Neuronal stem cell (in vitro differentiated cells): ENCODE data around the gene PSMF1.

Source experiments
- DNase-seq: peaks from one replicate; pipeline ENCODE4 v3.0.0-alpha.2; 2013; ENCODE audit warnings: low spot score
- H2AFZ ChIP-seq: one replicate; pipeline ENCODE4 v1.6.1; 2013; ENCODE audit warnings: mild to moderate bottlenecking, low read length, inconsistent platforms
- H2AK5ac ChIP-seq: 2 replicates; pipeline ENCODE4 v1.6.1; 2013; ENCODE audit warnings: low read depth, mild to moderate bottlenecking, inconsistent platforms, low read length, moderate library complexity, mixed read lengths
- H2BK120ac ChIP-seq: 2 replicates; pipeline ENCODE4 v1.6.1; 2013; ENCODE audit warnings: low read depth, mild to moderate bottlenecking, inconsistent platforms, low read length, moderate library complexity, mixed read lengths
- H2BK12ac ChIP-seq: one replicate; pipeline ENCODE4 v1.6.1; 2013; ENCODE audit warnings: low read length, inconsistent platforms
- H2BK15ac ChIP-seq: 2 replicates; pipeline ENCODE4 v1.6.1; 2013; ENCODE audit warnings: mild to moderate bottlenecking, low read length, inconsistent platforms, mixed read lengths
- H2BK5ac ChIP-seq: one replicate; pipeline ENCODE4 v1.6.1; 2013; ENCODE audit warnings: inconsistent platforms, mild to moderate bottlenecking, low read length, moderate library complexity
- H3K14ac ChIP-seq: one replicate; pipeline ENCODE4 v1.6.1; 2013; ENCODE audit warnings: low read length, inconsistent platforms
- H3K18ac ChIP-seq: 2 replicates; pipeline ENCODE4 v1.6.1; 2013; ENCODE audit warnings: low read length, inconsistent platforms
- H3K23ac ChIP-seq: 2 replicates; pipeline ENCODE4 v1.6.1; 2013; ENCODE audit warnings: low read depth, mild to moderate bottlenecking, mixed read lengths, low read length, inconsistent platforms; ENCODE audit not compliant: poor library complexity
- H3K27ac ChIP-seq: replicated peaks from 3 replicates; pipeline ENCODE4 v1.5.1; 2013; ENCODE audit warnings: low read length, inconsistent platforms
- H3K27me3 ChIP-seq, 3 experiments: 2 replicates each; pipeline ENCODE4 v1.6.1; 2013; ENCODE audit warnings: low read length in 3 of 3, mild to moderate bottlenecking in 2 of 3, inconsistent platforms in 1 of 3, low read depth in 1 of 3, mixed read lengths in 1 of 3, moderate library complexity in 1 of 3; ENCODE audit not compliant: control insufficient read depth in 3 of 3, insufficient read depth in 3 of 3
- H3K36me3 ChIP-seq, 2 donors: replicated peaks in 1 of 2; 2 replicates each; pipeline ENCODE4 v1.6.1; 2013; ENCODE audit warnings: low read length in 2 of 2; ENCODE audit not compliant: control insufficient read depth in 2 of 2, insufficient read depth in 2 of 2
- H3K4ac ChIP-seq: 2 replicates; pipeline ENCODE4 v1.6.1; 2013; ENCODE audit warnings: inconsistent platforms, mild to moderate bottlenecking, low read length, moderate library complexity
- H3K4me1 ChIP-seq, 2 donors: 1 replicate in 1 of 2; 2 replicates in 1 of 2; pipeline ENCODE4 v1.6.1; 2013; ENCODE audit warnings: low read length in 2 of 2, low read depth in 1 of 2; ENCODE audit not compliant: control insufficient read depth in 2 of 2, insufficient read depth in 1 of 2
- H3K4me2 ChIP-seq: one replicate; pipeline ENCODE4 v1.6.1; 2013; ENCODE audit warnings: mild to moderate bottlenecking, low read length, inconsistent platforms; ENCODE audit not compliant: insufficient read depth, poor library complexity, severe bottlenecking
- H3K4me3 ChIP-seq, 2 donors: 2 replicates each; pipeline ENCODE4 v1.5.1; 2013; ENCODE audit warnings: low read length in 2 of 2, mild to moderate bottlenecking in 2 of 2, inconsistent platforms in 1 of 2, moderate library complexity in 1 of 2
- H3K79me1 ChIP-seq: one replicate; pipeline ENCODE4 v1.6.1; 2013; ENCODE audit warnings: low read depth, mild to moderate bottlenecking, inconsistent platforms, low read length, moderate library complexity
- H3K9ac ChIP-seq: one replicate; pipeline ENCODE4 v1.6.1; 2013; ENCODE audit warnings: mild to moderate bottlenecking, low read depth, low read length, inconsistent platforms; ENCODE audit not compliant: poor library complexity
- H3K9me3 ChIP-seq, 2 donors: replicated peaks in 1 of 2; 2 replicates each; pipeline versions ENCODE3 to v1.6.1; 2013; ENCODE audit warnings: low read length in 2 of 2, mild to moderate bottlenecking in 2 of 2, inconsistent platforms in 1 of 2, low read depth in 1 of 2, mixed read lengths in 1 of 2, moderate library complexity in 1 of 2; ENCODE audit not compliant: control insufficient read depth in 2 of 2, insufficient read depth in 1 of 2
- H4K8ac ChIP-seq: one replicate; pipeline ENCODE4 v1.6.1; 2013; ENCODE audit warnings: low read depth, mild to moderate bottlenecking, inconsistent platforms, low read length, moderate library complexity
- H4K91ac ChIP-seq: one replicate; pipeline ENCODE4 v1.6.1; 2013; ENCODE audit warnings: low read length, low read depth, mild to moderate bottlenecking, inconsistent platforms; ENCODE audit not compliant: poor library complexity
- WGBS, 2 donors: extraction: QIAGEN DNeasy Blood & Tissue Kit; methylation state at CpG; one replicate each; pipeline ENCODE4 v1.1.7; 2013; ENCODE audit warnings: missing lambda C conversion rate in 2 of 2, mixed read lengths in 1 of 2; ENCODE audit not compliant: insufficient read length in 2 of 2, insufficient replicate concordance in 1 of 2; ENCODE audit errors: extremely low coverage in 2 of 2; 5-methylcytosine and 5-hydroxymethylcytosine counted together

Gene PSMF1

GRCh38 chr20:1195226-1195625, 76.8 kb downstream of the PSMF1 start:
- no CpG with 5 or more reads among the region's 1 CpG for WGBS, 2 donors
- no peak overlapping the region for H3K4me2 ChIP-seq
- H2BK120ac ChIP-seq = no peak overlapping the region
- no peak overlapping the region for H2AK5ac ChIP-seq
- no peak overlapping the region for H2BK12ac ChIP-seq
- H3K18ac ChIP-seq = no peak overlapping the region
- H4K8ac ChIP-seq = no peak overlapping the region
- H3K14ac ChIP-seq = no peak overlapping the region
- no peak overlapping the region for H3K4me3 ChIP-seq
- H3K9ac ChIP-seq = no peak overlapping the region
- peaks cover 0 to 9% (median 0%) of the 10 kb centered on the region in 3 experiments for H3K27me3 ChIP-seq
- H3K9me3 ChIP-seq = no peaks in the 10 kb centered on the region
- no peak overlapping the region for H3K27ac ChIP-seq
- H3K4ac ChIP-seq = no peak overlapping the region
- H2BK15ac ChIP-seq = no peak overlapping the region
- H2AFZ ChIP-seq = no peak overlapping the region
- H3K79me1 ChIP-seq = no peaks in the 10 kb centered on the region
- H4K91ac ChIP-seq = no peak overlapping the region
- H2BK5ac ChIP-seq = no peak overlapping the region
- H3K4me1 ChIP-seq = no peaks in the 10 kb centered on the region
- H3K36me3 ChIP-seq = no peaks in the 10 kb centered on the region
- H3K23ac ChIP-seq = no peak overlapping the region
- DNase-seq = no peak

GRCh38 chr20:1196634-1197033, 78.2 kb downstream of the PSMF1 start:
- Histone ChIP-seq H3K9ac (no peak overlapping the region), H2BK12ac (no peak overlapping the region), H3K4me2 (no peak overlapping the region), H3K27ac (no peak overlapping the region), H3K18ac (no peak overlapping the region), H2AFZ (no peak overlapping the region), H3K9me3 (no peaks in the 10 kb centered on the region), H3K23ac (no peak overlapping the region), H3K4me1 (no peaks in the 10 kb centered on the region), H2AK5ac (no peak overlapping the region), H2BK120ac (no peak overlapping the region), H2BK15ac (no peak overlapping the region), H3K79me1 (no peaks in the 10 kb centered on the region), H3K4me3 (no peak overlapping the region), H3K36me3 (no peaks in the 10 kb centered on the region), H3K27me3 (peaks cover 0 to 9% (median 0%) of the 10 kb centered on the region in 3 experiments), H3K4ac (no peak overlapping the region), H4K8ac (no peak overlapping the region), H3K14ac (no peak overlapping the region), H4K91ac (no peak overlapping the region), H2BK5ac (no peak overlapping the region)
- no peak for DNase-seq
- WGBS, 2 donors = no CpG with 5 or more reads among the region's 2 CpGs

- peaks cover 0 to 9% (median 0%) of the 10 kb centered on the region in 3 experiments for H3K27me3 ChIP-seq
- no peak for DNase-seq
- H3K14ac ChIP-seq = no peak overlapping the region
- no peak overlapping the region for H3K18ac ChIP-seq
- H2AK5ac ChIP-seq = no peak overlapping the region
- H3K4me3 ChIP-seq = no peak overlapping the region
- H2BK12ac ChIP-seq = no peak overlapping the region
- no peak overlapping the region for H3K4ac ChIP-seq
- H2BK15ac ChIP-seq = no peak overlapping the region
- no peak overlapping the region for H4K91ac ChIP-seq
- no peak overlapping the region for H2AFZ ChIP-seq
- H3K4me2 ChIP-seq = no peak overlapping the region
- no peak overlapping the region for H2BK5ac ChIP-seq
- H3K4me1 ChIP-seq = no peaks in the 10 kb centered on the region
- WGBS, 2 donors = no CpG with 5 or more reads among the region's 7 CpGs
- no peak overlapping the region for H3K27ac ChIP-seq
- H3K9ac ChIP-seq = no peak overlapping the region
- no peak overlapping the region for H4K8ac ChIP-seq
- H3K79me1 ChIP-seq = no peaks in the 10 kb centered on the region
- no peak overlapping the region for H2BK120ac ChIP-seq
- H3K9me3 ChIP-seq = no peaks in the 10 kb centered on the region
- no peak overlapping the region for H3K23ac ChIP-seq
- H3K36me3 ChIP-seq = no peaks in the 10 kb centered on the region
Observed at GRCh38 chr20:1197801-1198200, 79.4 kb downstream of the PSMF1 start.

- peaks cover 0 to 9% (median 0%) of the 10 kb centered on the region in 3 experiments for H3K27me3 ChIP-seq
- no peak overlapping the region for H3K27ac ChIP-seq
- H3K4me1 ChIP-seq = no peaks in the 10 kb centered on the region
- H2BK15ac ChIP-seq = no peak overlapping the region
- no peak for DNase-seq
- H3K18ac ChIP-seq = no peak overlapping the region
- H3K9ac ChIP-seq = no peak overlapping the region
- no peaks in the 10 kb centered on the region for H3K9me3 ChIP-seq
- no peak overlapping the region for H3K4me2 ChIP-seq
- H3K23ac ChIP-seq = no peak overlapping the region
- H4K91ac ChIP-seq = no peak overlapping the region
- no peak overlapping the region for H3K4me3 ChIP-seq
- WGBS, 2 donors = no CpG with 5 or more reads among the region's 5 CpGs
- no peak overlapping the region for H2AK5ac ChIP-seq
- H2AFZ ChIP-seq = no peak overlapping the region
- H2BK12ac ChIP-seq = no peak overlapping the region
- H2BK5ac ChIP-seq = no peak overlapping the region
- no peak overlapping the region for H3K4ac ChIP-seq
- no peak overlapping the region for H4K8ac ChIP-seq
- H3K79me1 ChIP-seq = no peaks in the 10 kb centered on the region
- no peak overlapping the region for H2BK120ac ChIP-seq
- no peaks in the 10 kb centered on the region for H3K36me3 ChIP-seq
- no peak overlapping the region for H3K14ac ChIP-seq
Observed at GRCh38 chr20:1198751-1199150, 80.3 kb downstream of the PSMF1 start.
